ENCODE measurements around the gene LYPD6.

LYPD6 gene

GRCh38 chr2:149420053-149420963, 89.9 kb downstream of the LYPD6 start:
- no peak overlapping the region for H3K4me3 ChIP-seq (ENCODE audit: low read depth, low read length)
- no peak for TF ChIP-seq CTCF (IDR thresholded peaks at IDR 0.05; ENCODE audit: borderline replicate concordance, insufficient read depth, low read depth, low read length)

- TF ChIP-seq CTCF (IDR thresholded peaks at IDR 0.05; ENCODE audit: borderline replicate concordance, insufficient read depth, low read depth, low read length): no peak
- H3K4me3 ChIP-seq (ENCODE audit: low read depth, low read length): no peak overlapping the region
Measured at GRCh38 chr2:149421791-149422190, 91.4 kb downstream of the LYPD6 start.

- H3K4me3 ChIP-seq (ENCODE audit: low read depth, low read length): no peak overlapping the region
- TF ChIP-seq CTCF (IDR thresholded peaks at IDR 0.05; ENCODE audit: borderline replicate concordance, insufficient read depth, low read depth, low read length): no peak
Measured at GRCh38 chr2:149422337-149422990, 92.1 kb downstream of the LYPD6 start.

GRCh38 chr2:149422991-149423338, 92.6 kb downstream of the LYPD6 start:
- no peak overlapping the region for H3K4me3 ChIP-seq (ENCODE audit: low read depth, low read length)
- no peak for TF ChIP-seq CTCF (IDR thresholded peaks at IDR 0.05; ENCODE audit: borderline replicate concordance, insufficient read depth, low read depth, low read length)

- no peak overlapping the region for H3K4me3 ChIP-seq (ENCODE audit: low read depth, low read length)
- TF ChIP-seq CTCF (IDR thresholded peaks at IDR 0.05; ENCODE audit: borderline replicate concordance, insufficient read depth, low read depth, low read length): no peak
Measured at GRCh38 chr2:149423630-149424029, 93.2 kb downstream of the LYPD6 start.

GRCh38 chr2:149427387-149427786, 97.0 kb downstream of the LYPD6 start:
- no peak for TF ChIP-seq CTCF (IDR thresholded peaks at IDR 0.05; ENCODE audit: borderline replicate concordance, insufficient read depth, low read depth, low read length)
- H3K4me3 ChIP-seq (ENCODE audit: low read depth, low read length): no peak overlapping the region

- H3K4me3 ChIP-seq (ENCODE audit: low read depth, low read length): no peak overlapping the region
- TF ChIP-seq CTCF (IDR thresholded peaks at IDR 0.05; ENCODE audit: borderline replicate concordance, insufficient read depth, low read depth, low read length): no peak
Measured at GRCh38 chr2:149428783-149429182, 98.4 kb downstream of the LYPD6 start.
